ENCODE results near the gene TEX14.
A peak's percentile ranks its signal among the peaks of the same experiment; 100 is the strongest.

TEX14 gene, protein sequence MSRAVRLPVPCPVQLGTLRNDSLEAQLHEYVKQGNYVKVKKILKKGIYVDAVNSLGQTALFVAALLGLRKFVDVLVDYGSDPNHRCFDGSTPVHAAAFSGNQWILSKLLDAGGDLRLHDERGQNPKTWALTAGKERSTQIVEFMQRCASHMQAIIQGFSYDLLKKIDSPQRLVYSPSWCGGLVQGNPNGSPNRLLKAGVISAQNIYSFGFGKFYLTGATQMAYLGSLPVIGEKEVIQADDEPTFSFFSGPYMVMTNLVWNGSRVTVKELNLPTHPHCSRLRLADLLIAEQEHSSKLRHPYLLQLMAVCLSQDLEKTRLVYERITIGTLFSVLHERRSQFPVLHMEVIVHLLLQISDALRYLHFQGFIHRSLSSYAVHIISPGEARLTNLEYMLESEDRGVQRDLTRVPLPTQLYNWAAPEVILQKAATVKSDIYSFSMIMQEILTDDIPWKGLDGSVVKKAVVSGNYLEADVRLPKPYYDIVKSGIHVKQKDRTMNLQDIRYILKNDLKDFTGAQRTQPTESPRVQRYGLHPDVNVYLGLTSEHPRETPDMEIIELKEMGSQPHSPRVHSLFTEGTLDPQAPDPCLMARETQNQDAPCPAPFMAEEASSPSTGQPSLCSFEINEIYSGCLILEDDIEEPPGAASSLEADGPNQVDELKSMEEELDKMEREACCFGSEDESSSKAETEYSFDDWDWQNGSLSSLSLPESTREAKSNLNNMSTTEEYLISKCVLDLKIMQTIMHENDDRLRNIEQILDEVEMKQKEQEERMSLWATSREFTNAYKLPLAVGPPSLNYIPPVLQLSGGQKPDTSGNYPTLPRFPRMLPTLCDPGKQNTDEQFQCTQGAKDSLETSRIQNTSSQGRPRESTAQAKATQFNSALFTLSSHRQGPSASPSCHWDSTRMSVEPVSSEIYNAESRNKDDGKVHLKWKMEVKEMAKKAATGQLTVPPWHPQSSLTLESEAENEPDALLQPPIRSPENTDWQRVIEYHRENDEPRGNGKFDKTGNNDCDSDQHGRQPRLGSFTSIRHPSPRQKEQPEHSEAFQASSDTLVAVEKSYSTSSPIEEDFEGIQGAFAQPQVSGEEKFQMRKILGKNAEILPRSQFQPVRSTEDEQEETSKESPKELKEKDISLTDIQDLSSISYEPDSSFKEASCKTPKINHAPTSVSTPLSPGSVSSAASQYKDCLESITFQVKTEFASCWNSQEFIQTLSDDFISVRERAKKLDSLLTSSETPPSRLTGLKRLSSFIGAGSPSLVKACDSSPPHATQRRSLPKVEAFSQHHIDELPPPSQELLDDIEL (N-terminal part only)

DNA sequence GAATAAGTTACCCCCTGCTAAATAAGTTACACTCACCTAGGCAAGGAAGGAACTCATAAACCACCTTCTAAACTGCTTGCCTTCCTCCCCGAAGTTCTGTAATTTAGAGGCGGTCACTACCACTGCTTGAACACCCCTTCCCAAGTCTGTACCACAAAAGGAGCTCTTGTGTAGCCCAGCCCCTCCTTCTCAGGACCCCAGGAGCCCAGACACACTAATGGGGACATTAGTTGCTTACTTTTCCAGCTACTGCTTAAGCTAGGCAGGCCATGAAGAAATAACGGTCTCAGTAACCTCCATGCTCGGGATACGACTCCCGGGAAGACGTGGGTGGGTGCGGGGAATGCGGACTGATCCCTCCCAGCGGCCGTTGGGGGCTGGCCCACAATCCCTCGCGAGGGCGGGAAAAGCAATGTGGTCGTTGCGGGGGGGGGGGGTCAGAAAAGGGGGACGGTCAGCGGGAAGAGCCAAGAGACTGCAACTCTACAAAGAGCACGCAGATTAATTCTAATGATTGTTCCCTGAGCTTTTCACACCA lies at the start of gene TEX14:
TEX14 (minus strand) TSS at position 345 of the 538 bp plus-strand sequence. CDS start 40,044 bp downstream, outside the sequence.
- peak; percentile 28 for DNase-seq

DNA sequence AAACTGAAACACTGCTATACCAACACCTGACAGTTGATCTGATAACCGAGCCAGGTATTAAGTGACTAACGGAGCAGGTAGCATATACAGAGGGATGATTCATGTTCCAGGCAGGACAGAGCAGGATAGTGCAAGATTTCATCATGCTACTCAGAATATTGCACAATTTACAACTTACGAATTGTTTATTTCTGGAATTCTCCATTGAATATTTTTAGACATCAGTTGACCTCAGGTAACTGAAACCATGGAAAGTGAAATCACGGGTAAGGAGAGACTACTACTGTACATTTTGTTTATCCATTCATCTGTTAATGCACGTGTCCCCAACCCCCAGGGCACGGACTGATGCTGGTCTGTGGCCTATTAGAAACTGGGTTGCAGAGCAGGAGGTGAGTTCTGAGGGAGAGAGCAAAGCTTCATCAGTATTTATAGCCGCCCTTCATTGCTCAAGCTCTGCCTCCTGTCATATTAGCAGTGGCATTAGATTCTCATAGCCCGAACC lies 49.3 kb upstream of the TEX14 start:
- no peak for DNase-seq

DNA sequence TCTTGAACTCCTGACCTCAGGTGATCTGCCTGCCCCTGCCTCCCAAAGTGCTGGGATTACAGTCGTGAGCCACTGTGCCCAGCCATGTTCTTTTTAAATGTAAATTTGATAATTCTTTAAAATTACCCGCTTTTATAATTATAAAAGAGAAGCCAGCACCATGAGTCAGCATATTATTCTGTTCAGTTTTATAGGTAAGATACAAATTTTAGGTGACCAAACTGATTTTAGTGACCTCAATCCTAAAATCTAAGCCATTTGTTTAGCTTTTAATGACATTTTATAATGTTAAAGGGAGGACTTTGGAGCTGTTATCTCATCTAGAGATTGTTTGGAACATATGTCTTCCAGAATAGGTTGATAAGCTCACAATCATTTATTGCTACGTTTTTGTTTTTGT lies 43.0 kb upstream of the TEX14 start:
- no peak for DNase-seq

DNA sequence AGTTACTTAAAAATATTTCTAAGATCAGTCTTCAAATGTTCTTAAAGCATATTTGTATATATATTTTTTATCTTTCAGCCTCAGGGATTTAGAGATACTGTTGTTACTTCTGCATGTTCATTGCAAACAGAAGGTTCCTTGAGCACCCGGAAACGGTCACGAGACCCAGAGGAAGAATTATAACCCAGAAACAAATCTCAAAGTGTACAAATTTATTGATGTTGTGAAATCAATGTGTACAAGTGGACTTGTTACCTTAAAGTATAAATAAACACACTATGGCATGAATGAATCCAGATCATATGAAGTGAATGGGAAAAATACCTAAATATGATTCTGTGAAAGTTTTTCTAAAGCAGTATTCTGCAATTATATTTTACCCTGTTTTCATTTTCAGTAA lies 42.2 kb upstream of the TEX14 start:
- DNase-seq = no peak

DNA sequence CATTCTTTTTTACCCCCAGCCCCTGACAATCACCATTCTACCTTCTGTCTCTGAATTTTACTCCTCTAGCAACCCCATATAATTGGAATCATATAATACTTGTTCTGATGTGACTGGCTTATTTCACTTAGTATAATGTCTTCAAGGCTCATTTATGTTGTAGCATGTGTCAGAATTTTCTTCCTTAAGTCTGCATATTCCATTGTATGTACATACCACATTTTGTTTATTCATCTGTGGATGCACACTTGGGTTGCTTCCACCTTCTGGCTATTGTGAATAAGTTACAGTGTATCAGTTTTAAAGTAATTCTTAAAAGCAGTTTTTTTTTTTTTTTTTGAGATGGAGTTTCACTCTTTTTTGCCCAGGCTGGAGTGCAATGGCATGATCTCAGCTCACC lies 39.1 kb upstream of the TEX14 start:
- DNase-seq = no peak

DNA sequence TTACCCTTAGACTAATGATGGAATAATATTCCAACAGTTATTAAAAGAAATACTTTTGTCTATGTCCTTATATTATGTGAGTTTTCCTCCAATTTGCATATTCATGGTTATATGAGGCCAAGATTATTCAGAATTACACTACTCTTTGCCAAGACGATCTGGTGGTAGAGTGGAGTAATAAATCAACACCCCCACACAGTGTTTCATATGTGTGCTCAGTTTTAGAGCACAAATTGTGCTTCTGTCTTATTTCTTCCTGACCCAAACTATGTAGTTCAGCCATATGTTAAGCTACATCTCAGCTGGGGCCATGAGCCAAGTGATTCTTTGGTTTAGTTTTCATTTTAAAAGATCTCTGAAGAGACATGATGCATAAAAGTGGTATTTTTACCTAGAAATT lies 37.0 kb upstream of the TEX14 start:
- DNase-seq = no peak

DNA sequence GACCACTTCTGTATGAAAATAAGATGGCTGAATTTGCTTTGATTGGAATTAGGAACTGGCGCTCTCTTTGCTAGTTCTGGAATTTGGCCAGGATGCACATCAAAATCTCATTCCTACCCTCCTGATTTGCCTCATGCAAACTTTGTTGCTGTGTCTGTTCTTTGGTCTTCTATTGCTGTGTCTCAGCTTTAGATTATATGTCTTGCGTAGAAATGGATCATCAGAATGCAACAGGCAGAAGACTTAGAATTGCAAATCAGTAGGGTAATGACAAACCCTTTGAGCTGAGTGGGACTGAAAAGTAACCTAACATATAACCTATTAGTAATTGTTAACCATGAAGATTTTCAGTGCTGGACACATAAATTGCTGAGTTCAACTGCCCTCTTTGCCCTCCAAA lies 30.9 kb upstream of the TEX14 start:
- no peak for DNase-seq

DNA sequence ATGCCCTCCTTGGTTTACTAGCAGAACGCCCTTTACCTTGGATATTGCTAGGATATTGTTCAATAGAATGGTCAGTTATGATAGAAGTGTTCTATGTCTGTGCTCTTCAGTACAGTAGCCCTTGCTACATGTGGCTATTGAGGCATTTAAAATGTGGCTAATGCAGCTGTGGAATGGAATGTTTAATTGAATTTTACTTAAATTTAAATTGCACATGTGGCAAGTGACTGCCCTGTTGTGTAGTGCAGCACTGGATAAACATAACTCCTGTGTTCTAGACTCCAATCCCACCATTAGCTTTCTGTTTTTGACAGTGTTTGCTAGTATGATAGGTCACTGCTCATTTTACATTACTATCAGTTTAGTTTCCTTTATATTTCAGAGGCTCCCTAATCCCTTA lies 30.4 kb upstream of the TEX14 start:
- no peak for DNase-seq

DNA sequence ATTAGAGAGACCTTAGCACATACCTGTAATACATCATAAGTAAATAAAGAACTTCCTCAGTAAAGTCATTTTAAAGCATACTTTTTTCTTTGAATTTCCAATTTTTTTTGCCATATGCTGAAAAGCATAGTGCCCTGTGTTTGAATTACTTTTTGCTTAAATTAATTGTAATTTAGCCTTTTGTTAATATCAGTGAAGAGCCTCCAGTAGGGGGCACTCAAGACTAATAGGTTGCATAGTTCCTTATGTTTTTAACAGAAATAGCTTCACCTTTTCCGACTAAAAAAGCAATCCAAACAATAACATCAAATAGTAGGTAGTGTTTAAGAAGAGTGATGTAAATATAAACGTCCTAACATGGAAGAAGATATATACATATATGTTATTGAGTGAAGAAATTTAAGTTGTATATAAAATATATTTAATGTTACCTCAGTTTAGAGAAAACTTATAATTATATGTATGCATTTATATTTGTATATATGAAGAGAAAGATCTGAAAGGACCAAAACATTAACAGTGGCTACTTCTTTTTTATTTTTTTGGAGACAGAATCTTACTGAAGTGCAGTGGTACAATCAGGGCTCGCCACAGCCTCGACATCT lies 19.2 kb upstream of the TEX14 start:
- no peak for DNase-seq

DNA sequence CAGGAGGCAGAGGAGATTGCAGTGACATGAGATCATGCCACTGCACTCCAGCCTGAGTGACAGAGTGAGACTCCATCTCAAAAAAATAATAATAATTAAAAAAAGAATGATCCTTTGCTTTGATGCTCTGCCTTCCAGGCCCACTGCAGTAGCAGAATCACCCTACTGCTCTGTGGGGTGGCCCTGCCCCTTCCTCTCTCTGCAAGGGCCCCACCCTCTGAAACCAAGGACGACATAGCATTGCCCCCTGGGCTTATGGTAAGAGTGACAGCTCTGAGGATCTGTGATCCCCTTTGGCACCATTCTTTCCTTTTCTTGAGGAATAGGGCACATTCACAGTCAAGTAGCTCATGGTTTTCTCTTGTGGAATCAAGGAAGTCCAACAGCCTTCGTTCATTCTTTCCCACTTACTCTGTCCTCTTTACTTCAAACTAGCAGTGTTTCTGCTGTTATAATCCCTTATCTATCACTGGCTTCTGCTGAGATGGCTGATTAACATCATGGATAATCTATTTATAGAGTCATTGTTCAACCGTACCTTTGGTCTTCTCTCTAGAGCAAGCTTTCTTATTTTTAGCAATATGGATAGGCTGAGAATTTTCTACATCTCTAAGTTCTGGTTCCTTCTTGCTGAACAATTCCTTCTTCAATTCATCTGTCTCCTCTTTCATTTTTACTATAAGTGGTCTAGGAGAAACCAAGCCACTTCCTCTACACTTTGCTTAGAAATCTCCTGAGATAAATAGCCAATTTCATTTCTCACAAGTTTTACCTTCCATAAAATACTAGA lies 14.7 kb upstream of the TEX14 start:
- DNase-seq = no peak

DNA sequence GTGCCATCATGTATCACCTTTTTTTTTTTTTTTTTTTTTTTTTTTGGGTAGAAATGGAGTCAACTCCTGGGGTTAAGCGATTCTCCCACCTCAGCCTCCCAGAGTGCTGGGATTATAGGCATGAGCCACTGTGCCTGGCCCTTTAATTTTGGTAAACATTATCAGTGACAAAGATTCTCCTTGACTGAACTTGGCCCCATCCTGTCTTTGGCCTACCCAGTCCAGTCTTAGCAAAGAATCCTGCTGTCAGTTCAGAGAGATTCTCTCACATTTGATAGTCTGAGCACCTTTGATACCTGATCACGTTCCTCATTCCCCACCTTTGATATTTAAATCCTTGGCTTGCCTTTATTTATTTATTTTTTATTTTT lies 12.1 kb upstream of the TEX14 start:
- DNase-seq = no peak

DNA sequence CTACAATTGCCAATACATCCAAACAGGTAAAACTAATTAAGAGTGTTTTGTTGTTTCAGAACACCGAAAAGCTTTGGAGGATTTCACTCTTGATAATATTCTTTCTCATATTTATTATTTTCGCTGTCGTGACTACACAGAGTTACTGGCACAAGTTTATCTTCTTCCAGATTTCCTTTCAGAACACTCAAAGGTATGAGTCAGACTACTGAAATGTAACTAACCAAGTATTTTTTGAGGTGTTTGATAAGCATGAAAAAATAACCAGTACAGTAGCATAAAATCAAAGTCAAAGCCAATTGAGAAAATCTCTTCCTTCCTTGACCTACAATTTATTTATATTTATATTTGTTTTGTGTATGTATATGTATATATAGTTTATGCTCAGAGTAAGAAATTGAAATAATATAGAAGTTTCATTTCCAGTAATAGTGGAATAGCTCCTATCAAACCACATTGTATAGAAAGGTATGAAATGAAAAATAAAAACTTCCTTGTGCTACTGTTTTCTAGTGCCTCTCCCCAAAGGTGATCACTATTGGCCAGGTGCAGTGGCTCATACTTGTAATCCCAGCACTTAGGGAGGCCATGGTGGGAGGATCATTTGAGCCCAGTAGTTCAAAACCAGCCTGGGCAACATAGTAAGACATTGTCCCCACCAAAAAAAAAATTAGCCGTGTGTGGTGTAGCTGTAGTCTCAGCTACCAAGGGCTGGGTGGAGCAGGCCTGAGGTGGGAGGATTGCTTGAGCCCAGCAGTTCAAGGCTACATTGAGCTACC lies 11.5 kb upstream of the TEX14 start:
- DNase-seq = no peak

DNA sequence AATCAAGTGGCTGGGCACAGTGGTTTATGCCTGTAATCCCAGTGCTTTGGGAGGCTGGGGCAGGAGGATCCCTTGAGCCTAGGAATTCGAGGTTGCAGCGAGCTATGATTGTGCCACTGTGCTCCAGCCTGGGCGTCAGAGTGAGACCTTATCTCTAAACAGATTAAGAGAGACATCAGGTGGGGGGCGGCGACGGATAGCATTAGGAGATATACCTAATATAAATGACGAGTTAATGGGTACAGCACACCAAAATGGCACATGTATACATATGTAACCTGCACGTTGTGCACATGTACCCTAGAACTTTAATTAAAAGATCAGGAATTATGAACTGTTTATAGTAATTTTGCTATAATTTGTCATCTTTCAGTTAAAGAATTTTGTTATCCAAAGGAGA lies 10.9 kb upstream of the TEX14 start:
- no peak for DNase-seq

DNA sequence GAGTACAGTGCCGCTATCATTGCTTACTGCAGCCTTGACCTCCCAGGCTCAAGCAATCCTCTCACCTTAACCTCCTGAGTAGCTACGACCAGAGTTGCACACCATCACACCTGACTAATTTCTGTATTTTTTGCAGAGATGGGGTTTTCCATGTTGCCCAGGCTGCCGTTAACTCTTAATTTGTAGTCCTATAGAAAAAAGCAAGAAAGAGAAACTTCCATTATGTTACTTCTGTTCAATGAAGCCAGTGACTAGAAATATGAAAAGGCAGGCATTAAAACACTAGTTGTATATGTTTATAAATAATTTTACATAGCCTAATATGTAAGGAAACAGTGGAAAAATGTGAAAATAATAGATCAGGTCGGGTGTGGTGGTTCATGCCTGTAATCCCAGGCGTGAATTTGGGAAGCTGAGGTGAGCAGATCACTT lies 10.2 kb upstream of the TEX14 start:
- DNase-seq = no peak

DNA sequence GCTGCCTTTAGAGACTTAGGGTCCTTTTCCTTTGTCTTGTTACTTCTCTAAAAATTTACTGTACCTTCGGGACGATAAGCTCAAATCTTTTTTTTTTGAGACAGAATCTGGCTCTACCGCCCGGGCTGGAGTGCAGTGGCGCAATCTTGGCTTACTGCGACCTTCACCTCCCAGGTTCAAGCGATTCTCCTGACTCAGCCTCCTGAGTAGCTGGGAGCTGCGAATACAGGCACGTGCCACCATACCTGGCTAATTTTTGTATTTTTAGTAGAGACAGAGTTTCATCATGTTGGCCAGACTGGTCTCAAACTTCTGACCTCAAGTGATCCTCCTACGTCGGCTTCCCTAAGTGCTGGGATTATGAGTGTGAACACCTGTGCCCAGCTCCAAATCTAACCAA lies 7.9 kb upstream of the TEX14 start:
- no peak for DNase-seq

DNA sequence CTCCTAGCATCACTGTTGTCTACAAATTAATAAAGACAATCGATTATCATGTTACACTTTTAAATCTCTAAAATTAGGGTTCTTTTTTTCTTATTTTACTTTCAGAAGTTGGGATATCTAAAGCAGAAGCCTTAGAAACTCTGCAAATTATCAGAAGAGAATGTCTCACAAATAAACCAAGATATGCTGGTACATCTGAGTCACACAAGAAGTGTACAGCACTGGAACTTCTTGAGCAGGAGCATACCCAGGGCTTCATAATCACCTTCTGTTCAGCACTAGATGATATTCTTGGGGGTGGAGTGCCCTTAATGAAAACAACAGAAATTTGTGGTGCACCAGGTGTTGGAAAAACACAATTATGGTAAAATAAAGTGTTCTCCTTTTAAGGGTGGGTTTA lies 3.0 kb upstream of the TEX14 start:
- no peak for DNase-seq

DNA sequence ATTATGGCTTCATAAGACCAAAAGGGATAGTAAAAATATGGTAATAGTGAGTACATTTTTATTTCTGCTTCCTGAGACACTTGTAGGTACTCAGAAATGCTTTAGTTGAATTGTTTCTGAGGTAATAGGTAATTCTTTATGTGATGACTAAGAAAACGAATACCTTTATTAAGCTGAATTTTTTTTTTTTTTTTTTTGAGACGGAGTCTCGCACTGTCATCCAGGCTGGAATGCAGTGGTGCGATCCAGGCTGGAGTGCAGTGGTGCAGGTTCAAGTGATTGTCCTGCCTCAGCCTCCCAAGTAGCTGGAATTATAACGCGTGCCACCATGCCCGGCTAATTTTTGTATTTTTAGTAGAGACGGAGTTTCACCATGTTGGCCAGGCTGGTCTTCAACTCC lies 2.5 kb upstream of the TEX14 start:
- no peak for DNase-seq

DNA sequence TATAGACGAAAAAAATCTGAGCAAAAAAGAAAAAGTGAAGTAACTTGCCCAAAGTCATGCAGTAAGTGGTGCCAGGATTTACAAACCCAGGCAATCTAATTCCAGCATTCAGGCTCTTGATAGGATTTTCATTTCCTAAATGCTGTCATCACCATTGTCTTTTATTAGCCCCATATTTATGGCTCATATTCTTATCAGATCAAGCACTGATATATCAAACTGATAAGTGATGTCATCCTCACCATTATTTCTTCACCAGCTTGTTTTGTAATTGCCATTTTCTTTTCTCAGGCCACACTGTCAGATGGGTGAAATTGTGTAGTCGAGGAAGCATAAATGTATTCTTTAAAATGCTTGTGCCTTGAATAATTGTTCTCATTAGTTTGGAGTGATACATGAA lies 1.9 kb upstream of the TEX14 start:
- no peak for DNase-seq

DNA sequence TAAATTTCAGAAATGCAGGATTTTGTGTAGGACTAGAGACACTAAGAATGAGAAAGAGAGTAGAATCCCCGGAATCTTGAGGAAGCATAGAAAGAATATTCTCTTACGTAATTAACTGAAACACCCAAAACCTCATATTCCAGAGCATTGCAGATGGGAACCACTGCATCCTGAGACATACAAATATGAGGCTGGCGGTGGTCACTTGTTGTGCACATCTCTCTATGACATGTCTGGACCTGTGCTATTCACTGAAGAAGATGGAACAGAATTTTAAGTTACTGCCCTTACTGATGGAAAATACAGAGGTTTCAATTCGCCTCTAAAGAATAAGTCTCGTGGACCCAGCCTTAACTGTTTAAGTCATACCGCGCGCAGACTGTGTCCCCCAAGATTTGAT lies 1.4 kb upstream of the TEX14 start:
- DNase-seq = no peak

DNA sequence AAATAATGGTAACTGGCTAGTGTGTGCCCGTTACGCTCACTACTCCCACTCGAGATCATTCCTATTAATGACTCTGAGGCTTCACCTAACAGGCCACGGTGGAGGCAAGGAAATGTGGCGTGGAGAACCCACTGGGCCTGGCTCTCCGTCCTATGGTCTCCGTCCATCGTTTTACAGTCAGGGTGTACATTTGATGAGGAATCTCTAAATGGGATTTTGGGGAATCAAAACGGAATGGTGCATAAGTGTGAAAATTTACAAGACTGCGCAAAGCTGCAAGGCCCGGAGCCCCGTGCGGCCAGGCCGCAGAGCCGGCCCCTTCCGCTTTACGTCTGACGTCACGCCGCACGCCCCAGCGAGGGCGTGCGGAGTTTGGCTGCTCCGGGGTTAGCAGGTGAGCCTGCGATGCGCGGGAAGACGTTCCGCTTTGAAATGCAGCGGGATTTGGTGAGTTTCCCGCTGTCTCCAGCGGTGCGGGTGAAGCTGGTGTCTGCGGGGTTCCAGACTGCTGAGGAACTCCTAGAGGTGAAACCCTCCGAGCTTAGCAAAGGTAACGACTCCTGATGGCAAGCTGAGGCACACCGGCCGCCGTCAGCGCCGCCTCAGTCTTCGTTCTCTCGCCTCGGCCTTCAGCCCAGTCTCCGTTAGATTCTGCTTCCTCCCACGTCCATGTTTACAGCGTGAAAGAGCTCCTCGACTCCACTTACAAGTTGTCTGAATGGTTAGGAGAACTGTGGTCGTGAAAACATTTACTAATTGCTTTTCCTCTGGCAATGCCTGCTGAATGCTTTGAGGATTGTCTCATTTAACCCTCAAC lies 602 bp upstream of the TEX14 start, which contains the start of gene RAD51C:
RAD51C (plus strand) TSS at position 364 of the 817 bp plus-strand sequence; CDS start at position 406, 42 bp downstream.
- DNase-seq = peak; percentile 90

All from left hindlimb (tissue), 1 donor.